AG04450 (cell line): ENCODE results near the gene CNIH3. TPM values are rescaled to one million over a fixed set of nuclear protein-coding genes. Genes with fewer than 3 reads are reported as not detected.

Source experiments
- CTCF ChIA-PET: fragments of 300-600, 350-600 bp; formaldehyde crosslinking; extraction: SDS; loops from one replicate; lab custom pipeline; 2022; ENCODE audit warnings: antibody characterized with exemption, inconsistent platforms; lab: Charles Lee
- POLR2A ChIA-PET: fragments of 350-600 bp; formaldehyde crosslinking; extraction: SDS; loops from one replicate; lab custom pipeline; 2021; ENCODE audit warnings: antibody characterized with exemption, inconsistent platforms; lab: Yijun Ruan, JAX
- DNase-seq: peaks from one replicate; pipeline ENCODE4 v3.0.0-alpha.2; 2011; ENCODE audit warnings: low read depth, low spot score
- H3K27ac ChIP-seq: one replicate; pipeline ENCODE4 v1.5.1; 2012; ENCODE audit warnings: low read depth, low read length, control low read depth
- H3K27me3 ChIP-seq: one replicate; pipeline ENCODE4 v1.6.0; 2012; ENCODE audit warnings: low read length; ENCODE audit not compliant: control insufficient read depth, insufficient read depth
- H3K4me3 ChIP-seq: 2 replicates; pipeline ENCODE4 v1.5.1; 2011; ENCODE audit warnings: mild to moderate bottlenecking, low read depth, low read length, control low read depth
- H3K9me3 ChIP-seq: 2 replicates; pipeline ENCODE4 v1.5.1; 2012; ENCODE audit warnings: low read length; ENCODE audit not compliant: control insufficient read depth, insufficient read depth
- polyA plus RNA-seq: library from polyadenylated mRNA; depleted of rRNA; stranded (reverse); fragments of >200 nt; gene quantifications from 2 replicates; pipeline ENCODE4 v1.2.3, GENCODE V29; 2011
- TF ChIP-seq, protein P1 (sequence below): IDR thresholded peaks from 2 replicates; pipeline ENCODE4 v1.5.1; 2011; ENCODE audit warnings: low read depth, low read length, control low read depth, inconsistent platforms

CNIH3 gene
- polyA plus RNA-seq, 1 experiment = 6.5 TPM

DNA sequence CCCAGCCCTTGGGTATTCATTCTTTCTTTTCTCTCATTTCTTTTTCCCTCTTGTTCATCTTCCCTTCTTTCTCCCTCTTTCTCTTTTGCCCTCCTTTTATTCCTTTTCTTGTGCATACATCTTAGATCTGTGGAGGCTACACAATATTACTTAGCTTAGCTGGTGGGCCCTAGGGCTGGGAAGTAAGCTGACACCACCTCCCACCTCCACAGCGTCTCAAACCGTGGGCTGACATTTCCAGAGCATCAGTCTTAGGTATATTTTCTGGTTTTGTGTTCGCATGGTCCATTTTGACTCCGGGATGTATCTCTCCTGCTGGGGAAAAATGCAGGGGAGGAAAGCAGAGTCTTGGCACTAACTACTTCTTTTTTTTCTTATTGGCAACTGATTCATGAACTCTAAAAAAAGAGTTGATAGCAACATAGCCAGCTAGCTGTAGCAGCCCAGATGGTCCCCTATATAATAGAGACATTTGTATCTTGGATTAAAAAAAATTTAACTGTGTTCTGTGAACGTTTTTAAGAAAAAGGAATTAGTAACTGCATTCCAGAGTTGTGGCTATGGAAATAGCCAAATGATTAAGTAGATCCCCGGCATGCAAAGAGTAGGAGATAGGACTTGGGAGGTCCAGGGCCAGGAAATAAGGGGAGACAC lies 15.5 kb downstream of the CNIH3 start:
- no peak for DNase-seq
- H3K4me3 ChIP-seq = no peak overlapping the region
- no peaks in the 10 kb centered on the region for H3K9me3 ChIP-seq
- no peaks in the 10 kb centered on the region for H3K27me3 ChIP-seq
- CTCF ChIA-PET = interaction anchor here (0.9 to 6.2 kb wide), 6 partner anchors 13 to 263 kb away, joined by 3 to 54 read pairs (median 7); no protein-coding TSS in a partner anchor
- POLR2A ChIA-PET = interaction anchor here (1.1 kb wide), 1 partner anchor 8 kb away, joined by 3 read pairs; no protein-coding TSS in a partner anchor
- TF ChIP-seq, protein P1, sequence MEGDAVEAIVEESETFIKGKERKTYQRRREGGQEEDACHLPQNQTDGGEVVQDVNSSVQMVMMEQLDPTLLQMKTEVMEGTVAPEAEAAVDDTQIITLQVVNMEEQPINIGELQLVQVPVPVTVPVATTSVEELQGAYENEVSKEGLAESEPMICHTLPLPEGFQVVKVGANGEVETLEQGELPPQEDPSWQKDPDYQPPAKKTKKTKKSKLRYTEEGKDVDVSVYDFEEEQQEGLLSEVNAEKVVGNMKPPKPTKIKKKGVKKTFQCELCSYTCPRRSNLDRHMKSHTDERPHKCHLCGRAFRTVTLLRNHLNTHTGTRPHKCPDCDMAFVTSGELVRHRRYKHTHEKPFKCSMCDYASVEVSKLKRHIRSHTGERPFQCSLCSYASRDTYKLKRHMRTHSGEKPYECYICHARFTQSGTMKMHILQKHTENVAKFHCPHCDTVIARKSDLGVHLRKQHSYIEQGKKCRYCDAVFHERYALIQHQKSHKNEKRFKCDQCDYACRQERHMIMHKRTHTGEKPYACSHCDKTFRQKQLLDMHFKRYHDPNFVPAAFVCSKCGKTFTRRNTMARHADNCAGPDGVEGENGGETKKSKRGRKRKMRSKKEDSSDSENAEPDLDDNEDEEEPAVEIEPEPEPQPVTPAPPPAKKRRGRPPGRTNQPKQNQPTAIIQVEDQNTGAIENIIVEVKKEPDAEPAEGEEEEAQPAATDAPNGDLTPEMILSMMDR = no peak
- H3K27ac ChIP-seq = peak overlapping the region; percentile 80

DNA sequence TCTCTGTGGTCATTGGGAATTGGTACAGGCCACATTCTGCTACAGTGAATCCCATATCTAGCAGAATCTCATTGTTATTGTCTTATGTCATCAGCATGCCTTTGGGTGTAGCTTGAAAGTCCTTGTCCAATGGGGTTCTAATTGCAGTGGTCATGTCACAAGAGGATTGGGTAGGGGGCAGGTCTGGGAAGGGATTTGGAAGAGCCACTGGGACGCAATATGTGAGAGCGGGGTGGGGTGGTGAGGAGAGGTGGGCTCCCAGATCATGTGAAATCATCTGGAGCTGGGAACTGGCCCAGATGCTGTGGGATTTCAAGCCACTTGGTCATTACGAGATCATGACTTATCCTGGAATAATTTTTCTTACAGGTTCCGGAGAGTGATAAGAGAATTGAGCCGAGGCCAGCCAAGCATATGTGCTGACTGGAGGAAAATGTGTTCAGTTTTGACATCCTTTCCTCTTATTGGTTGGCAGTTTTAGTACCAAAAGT lies 16.3 kb downstream of the CNIH3 start:
- peak; percentile 59 for DNase-seq
- ChIA-PET POLR2A (interaction anchor here (1.1 kb wide), 1 partner anchor 9 kb away, joined by 3 read pairs; no protein-coding TSS in a partner anchor), CTCF (interaction anchor here (0.7 to 6.2 kb wide), 9 partner anchors 12 to 290 kb away, joined by 3 to 54 read pairs (median 5); no protein-coding TSS in a partner anchor)
- Histone ChIP-seq H3K27ac (peak overlapping the region; percentile 80), H3K27me3 (no peaks in the 10 kb centered on the region), H3K9me3 (no peaks in the 10 kb centered on the region), H3K4me3 (no peak overlapping the region)
- TF ChIP-seq, protein P1 = no peak

DNA sequence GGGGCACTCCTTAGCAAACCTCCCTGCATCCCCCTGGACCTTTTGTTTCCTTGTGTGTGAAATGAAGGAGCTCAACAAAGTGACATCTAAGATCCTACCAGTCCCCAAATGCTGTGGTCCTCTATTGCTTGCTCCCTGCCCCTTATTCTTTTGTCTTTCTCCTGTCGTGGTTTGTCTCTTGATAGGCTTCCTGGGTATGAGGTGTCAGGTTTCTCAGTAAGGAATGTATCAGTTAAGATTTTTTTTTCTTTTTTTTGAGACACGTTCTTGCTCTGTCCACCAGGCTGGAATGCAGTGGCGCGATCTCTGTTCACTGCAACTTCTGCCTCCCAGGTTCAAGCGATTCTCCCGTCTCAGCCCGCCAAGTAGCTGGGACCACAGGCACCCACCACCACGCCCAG lies 16.8 kb downstream of the CNIH3 start:
- TF ChIP-seq, protein P1 = no peak
- ChIA-PET CTCF (interaction anchor here (1.1 to 6.2 kb wide), 5 partner anchors 11 to 262 kb away, joined by 3 to 54 read pairs (median 16); no protein-coding TSS in a partner anchor), POLR2A (no interaction called here)
- Histone ChIP-seq H3K27me3 (no peaks in the 10 kb centered on the region), H3K9me3 (no peaks in the 10 kb centered on the region; the same call in 1 of the 2 replicates), H3K27ac (peak overlapping the region; percentile 80), H3K4me3 (no peak overlapping the region)
- DNase-seq = no peak

DNA sequence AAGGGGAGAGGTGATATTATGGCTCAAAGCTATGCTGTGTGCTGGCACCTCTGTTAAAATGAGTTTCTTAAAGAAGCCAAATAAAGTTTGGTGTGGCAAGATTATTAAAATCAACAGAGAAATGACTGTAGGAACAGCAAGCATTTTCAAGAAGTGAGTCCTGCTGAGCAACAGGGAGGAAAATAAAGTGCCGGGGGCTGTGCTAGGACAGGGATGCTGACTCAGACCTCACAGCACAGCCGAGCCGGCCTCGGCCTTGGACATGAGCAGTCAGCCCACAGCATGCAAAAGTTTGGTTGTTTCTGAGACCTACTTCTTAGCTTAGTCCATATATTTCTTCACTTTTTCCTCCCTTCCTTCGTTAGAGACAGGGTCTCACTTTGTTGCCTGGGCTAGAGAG lies 19.2 kb downstream of the CNIH3 start:
- ChIA-PET POLR2A (no interaction called here), CTCF (interaction anchor here (1.0 to 6.2 kb wide), 3 partner anchors 9 to 141 kb away, joined by 3 to 54 read pairs (median 30); no protein-coding TSS in a partner anchor)
- no peak for DNase-seq
- Histone ChIP-seq H3K27me3 (no peaks in the 10 kb centered on the region), H3K27ac (peak overlapping the region; percentile 66), H3K4me3 (no peak overlapping the region), H3K9me3 (no peaks in the 10 kb centered on the region; the same call in 1 of the 2 replicates)
- TF ChIP-seq, protein P1 = no peak

DNA sequence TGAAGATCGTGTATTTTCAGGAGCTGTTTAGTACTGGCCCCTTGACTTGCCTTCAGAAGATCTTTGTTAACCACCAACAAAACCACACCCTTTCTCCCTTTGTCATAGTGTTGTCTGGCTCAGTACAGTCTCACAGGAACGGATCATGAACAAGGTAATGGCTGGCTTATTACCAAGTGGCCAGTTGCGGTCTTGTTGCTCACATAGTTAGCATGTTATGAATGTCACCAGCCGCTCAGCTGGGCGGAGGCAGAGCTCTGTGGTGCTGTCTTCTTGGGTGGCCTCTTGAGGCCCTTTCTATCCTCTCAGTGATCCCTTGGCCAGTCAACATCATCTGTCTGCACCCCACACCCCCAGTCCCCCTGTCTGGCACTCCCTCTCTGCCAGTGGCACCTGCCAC lies 21.4 kb downstream of the CNIH3 start:
- ChIA-PET POLR2A (no interaction called here), CTCF (interaction anchor here (1.0 kb wide), 1 partner anchor 257 kb away, joined by 3 read pairs; no protein-coding TSS in a partner anchor)
- Histone ChIP-seq H3K4me3 (no peak overlapping the region), H3K9me3 (no peaks in the 10 kb centered on the region; the same call in 1 of the 2 replicates), H3K27me3 (no peaks in the 10 kb centered on the region), H3K27ac (peak overlapping the region; percentile 68)
- TF ChIP-seq, protein P1 = no peak
- peak; percentile 83 for DNase-seq
